Measurements from ENCODE around the gene ACP6.
A peak's percentile ranks its signal among the peaks of the same experiment; 100 is the strongest.
"Not testable (repeated sequence)": the region's sequence is repeated elsewhere in the genome, so short reads cannot be mapped to it uniquely, and the experiment has no call there.

ACP6 gene

DNA sequence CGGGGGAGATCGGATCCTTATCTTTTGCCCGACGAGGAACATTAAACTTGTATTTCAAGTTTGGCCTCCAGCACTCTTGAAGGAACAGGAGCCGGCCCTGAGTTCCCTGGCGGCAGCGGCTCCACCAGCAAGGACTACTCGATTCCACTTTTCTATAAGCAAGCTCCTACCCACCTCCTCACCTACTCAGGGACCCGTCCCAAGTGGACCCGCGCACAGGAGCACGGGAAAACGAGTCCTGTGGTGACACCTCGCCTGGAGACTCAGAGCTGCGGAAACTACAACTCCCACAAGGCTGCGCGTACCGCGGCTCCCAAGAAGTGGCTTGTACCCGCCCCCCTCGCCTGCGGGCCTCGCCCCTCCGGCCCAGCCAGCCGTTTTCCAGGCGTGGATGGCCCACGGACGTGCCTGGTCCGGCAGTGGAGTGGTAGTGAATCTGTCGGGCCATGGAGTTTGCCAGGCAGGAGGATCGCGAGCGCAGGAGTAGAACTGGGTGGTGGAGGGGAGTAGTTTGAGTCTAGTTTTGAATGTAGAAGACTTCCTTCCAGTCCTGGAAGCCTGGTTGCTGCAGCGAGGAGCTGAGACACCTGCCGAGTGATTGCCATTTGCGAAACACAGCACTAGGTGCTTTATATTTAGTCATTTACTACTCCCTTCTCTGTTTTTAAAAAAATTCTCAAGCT lies at the start of gene ACP6:
Gene ACP6, minus strand, starts transcription at position 206 of the 683 bp plus-strand sequence. CDS start 476 bp downstream, outside the sequence.
- peak; percentile 68 to 74 for DNase-seq (ENCODE audit: extremely low read depth in 1 of 2, low read depth in 1 of 2)

DNA sequence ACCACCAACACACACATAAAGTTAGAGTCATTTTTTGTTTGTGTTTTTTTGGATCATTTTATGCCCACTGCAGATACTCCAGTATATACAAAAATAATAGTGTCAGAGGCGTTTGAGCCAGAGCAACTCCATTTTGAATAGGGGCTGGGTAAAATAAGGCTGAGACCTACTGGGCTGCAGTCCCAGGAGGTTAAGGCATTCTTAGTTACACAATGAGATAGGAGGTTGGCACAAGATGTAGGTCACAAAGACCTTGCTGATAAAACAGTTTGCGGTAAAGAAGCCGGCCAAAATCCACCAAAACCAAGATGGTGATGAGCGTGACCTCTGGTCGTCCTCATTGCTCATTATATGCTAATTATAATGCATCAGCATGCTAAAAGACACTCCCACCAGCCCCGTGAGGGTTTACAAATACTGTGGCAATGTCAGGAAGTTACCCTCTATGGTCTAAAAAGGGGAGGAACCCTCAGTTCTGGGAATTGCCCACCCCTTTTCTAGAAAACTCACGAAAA lies 49.4 kb upstream of the ACP6 start:
- no peak for DNase-seq (ENCODE audit: extremely low read depth in 1 of 2, low read depth in 1 of 2)

DNA sequence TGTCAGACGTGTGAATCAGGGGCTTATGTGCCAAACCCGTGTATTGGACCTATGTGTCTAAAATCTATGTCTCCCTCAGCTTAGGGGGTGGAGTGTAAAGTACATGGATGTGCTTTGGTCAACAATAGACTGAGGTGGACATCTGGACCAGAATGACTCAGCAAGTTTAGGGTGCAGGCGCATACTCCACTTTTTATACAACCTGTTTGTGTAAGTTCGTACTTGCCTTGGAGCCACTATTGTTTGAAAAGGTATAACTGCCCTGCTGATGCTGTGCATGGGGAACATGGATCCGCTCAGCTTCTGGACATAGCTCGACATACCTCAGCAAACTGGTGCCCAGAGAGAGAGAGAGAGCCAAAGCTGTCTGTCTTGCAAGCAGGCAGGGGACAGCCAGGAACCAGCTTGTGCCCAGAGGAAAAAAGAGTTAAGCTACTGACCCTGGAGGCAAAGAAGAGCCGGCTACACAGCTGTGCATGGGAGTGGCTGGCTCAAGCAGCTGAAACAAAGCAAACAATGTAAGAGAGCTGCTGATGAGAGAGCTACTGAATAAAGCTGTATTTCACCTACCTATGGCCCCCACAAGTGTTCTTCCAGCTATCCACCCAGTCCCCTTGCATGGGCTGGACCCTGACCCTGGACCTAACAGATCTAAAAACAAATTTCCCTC lies 48.8 kb upstream of the ACP6 start:
- no peak for DNase-seq (ENCODE audit: extremely low read depth in 1 of 2, low read depth in 1 of 2)

DNA sequence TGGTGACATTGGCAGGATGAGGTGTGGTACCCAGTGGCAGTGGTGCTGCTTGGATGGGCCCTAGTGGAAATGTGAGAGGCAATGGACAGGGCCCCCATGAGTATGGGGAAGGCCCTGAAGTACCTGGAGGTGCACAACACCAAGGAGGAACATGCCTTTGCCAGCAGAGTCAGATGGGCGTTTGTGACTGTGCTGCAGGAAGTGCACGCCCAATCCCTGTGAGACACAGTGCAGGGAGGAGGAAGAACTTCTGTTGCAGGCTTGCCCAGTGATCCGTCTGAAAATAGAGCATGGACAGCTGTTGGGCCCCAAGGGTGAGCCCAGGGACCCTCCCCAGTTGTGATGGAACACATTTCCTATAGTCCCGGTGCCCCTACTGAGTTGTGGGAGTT lies 47.4 kb upstream of the ACP6 start:
- DNase-seq (ENCODE audit: extremely low read depth in 1 of 2, low read depth in 1 of 2), result no peak

DNA sequence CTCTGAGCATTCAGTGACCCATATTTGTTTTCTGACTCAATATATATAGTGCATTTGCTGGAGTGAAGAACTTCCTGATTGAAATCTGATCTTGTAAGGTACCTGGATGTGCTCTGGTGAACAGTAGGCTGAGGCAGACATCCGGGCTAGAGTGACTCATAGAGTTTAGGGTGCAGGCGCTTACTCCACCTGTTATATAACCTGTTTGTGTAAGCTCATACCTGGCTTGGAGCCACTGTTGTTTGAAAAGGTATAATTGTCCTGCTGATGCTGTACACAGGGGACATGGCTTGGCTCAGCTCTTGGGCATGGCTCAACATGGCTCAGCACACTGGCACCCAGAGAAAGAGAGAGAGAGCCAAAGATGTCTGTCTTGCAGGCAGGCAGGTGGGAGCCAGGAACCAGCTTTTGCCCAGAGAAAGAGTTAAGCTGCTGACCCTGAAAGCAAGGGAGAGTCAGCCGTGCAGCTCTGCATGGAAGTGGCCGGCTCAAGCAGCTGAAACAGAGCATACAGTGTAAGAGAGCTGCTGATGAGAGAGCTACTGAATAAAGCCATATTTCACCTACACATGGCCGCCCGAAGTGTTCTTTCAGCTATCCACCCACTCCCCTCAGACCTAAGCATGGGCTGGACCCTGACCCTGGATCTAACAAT lies 46.9 kb upstream of the ACP6 start:
- DNase-seq (ENCODE audit: extremely low read depth in 1 of 2, low read depth in 1 of 2), result no peak

DNA sequence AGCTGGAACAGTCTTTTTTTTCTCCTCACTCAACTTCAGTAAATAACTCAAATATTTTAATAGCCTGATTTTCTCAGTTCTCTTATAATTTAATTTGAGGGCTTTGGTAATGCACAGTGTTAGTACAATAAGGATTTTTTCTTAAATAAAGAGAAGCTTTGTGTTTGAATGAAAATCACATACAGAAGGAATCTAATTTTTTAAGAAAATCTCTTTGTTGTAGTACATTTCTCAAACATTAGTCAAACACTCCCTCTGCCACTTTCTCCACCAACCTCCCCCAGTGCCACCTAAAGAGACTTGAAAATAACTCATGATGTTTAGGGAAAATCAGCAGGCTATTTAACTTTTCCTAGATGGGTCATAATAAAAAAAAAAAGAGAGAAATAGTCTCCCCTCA lies 42.3 kb upstream of the ACP6 start:
- no peak for DNase-seq (ENCODE audit: extremely low read depth in 1 of 2, low read depth in 1 of 2)

DNA sequence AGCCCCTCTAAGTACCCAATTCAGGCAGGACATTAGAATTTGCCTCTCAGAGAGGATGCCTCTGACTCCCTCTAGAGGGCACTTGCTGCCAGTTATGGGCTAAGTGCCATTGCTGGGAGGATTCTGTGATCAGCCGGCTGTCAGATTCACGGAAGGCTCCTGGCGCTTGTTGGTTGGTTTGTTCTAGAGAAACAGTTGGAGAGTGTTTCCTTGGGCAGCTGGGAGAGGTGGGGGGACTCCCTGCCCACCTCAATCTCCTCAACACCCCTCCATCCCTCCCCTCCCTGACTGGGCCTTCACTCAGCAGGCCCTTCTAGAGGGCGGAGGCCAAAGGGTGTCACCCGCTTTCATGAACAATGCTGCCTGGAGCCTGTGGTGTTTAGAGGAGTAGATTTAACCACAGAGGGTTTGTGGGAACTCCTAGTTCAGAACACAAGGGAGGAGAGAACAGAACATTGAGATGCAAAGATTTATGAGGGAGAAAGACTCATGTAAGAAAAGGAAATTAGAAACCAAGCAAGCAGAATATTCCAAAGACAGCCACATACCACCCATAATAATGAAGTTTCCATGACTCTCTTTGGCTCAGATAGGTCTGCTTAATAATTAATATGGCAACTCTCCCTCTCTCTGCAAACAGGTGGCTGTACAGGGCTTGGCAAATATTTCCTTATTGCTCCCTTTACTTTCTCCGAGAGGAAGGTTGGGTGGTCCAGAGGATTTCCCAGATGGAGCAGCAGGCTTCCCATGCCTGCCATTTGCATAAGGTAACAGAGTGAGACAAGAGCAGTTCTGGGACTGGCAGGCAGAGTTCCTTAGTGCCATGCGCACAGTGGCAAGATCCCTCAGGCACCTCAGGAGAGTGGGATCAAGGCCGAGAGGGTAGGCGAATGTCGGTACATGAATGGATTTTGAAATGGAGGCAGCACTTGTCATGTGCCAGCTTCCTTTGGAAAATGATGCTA lies 30.0 kb upstream of the ACP6 start:
- peak; percentile 17 to 30 for DNase-seq (ENCODE audit: extremely low read depth in 1 of 2, low read depth in 1 of 2)

DNA sequence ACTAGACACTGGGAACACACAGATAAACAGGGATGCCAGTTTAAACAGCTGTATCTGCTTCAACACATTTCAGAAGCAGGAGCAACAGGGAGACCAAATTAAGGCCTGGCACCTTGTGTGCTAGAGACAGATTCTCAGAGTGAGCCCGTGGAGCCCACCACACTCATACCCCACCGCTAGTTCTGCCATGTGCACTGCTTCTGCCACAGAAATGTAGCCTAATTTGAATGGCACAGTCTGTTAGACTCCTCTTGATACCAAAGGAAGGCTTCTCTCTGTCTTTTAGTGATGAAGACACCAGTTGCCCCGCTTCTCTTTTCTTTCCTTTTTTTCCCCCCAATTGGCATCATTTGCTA lies 29.3 kb upstream of the ACP6 start:
- no peak for DNase-seq (ENCODE audit: extremely low read depth in 1 of 2, low read depth in 1 of 2)

DNA sequence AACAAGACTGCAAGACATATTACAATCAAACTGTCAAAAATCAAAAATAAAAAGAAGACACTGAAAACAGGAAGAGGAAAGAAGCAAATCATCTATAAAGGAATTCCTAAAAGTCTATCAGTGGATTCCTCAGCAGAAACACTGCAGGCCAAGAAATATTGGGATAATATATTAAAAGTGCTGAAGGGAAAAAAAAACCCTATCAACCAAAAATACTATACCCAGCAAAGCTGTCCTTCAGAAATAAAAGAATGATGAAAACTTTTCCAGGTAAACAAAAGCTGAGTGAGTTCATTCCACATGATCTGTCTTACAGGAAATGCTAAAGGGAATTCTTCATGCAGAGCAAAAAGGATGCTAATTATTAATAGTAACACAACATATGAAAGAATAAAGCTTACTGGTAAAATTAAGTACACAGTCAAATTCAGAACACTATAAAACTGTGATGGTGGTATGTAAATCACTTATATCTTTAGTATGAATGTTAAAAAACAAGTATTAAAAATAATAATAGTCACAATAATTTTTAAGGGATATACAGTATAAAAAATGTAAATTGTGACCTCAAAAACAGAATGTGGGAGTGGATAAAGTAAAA lies 12.9 kb upstream of the ACP6 start:
- DNase-seq (ENCODE audit: extremely low read depth in 1 of 2, low read depth in 1 of 2), result no peak

DNA sequence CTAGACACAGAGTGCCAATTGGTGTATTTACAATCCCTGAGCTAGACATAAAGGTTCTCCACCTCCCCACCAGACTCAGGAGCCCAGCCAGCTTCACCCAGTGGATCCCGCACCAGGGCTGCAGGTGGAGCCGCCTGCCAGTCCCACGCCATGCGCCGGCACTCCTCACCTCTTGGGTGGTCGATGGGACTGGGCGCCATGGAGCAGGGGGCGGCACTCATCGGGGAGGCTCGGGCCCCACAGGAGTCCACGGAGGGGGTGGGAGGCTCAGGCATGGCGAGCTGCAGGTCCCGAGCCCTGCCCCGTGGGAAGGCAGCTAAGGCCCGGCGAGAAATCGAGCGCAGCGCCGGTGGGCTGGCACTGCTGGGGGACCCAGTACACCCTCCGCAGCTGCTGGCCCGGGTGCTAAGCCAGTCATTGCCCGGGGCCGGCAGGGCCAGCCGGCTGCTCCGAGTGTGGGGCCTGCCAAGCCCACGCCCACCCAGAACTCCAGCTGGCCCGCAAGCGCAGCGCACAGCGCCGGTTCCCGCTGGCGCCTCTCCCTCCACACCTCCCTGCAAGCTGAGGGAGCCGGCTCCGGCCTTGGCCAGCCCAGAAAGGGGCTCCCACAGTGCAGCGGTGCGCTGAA lies 10.4 kb upstream of the ACP6 start:
- not testable (repeated sequence) for DNase-seq (ENCODE audit: extremely low read depth in 1 of 2, low read depth in 1 of 2)

DNA sequence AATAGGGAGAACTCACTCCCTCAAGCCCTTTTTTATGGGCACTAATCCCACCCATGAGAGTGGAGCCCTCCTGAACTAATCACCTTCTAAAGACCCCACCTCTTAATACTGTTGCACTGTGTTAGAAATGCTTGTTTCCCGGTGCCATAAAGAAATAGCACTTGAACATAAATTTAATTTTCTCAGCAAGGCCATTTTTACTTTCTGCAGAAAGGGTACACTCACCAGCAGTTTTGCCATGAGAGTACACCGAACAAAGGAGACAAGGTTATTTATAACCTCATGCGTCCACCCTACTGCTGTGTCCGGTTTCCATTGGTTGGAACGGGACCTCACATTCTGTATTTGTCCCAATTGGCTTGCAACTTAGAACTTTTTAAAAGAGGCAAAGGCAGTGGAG lies 7.4 kb upstream of the ACP6 start:
- not testable (repeated sequence) for DNase-seq (ENCODE audit: extremely low read depth in 1 of 2, low read depth in 1 of 2)

DNA sequence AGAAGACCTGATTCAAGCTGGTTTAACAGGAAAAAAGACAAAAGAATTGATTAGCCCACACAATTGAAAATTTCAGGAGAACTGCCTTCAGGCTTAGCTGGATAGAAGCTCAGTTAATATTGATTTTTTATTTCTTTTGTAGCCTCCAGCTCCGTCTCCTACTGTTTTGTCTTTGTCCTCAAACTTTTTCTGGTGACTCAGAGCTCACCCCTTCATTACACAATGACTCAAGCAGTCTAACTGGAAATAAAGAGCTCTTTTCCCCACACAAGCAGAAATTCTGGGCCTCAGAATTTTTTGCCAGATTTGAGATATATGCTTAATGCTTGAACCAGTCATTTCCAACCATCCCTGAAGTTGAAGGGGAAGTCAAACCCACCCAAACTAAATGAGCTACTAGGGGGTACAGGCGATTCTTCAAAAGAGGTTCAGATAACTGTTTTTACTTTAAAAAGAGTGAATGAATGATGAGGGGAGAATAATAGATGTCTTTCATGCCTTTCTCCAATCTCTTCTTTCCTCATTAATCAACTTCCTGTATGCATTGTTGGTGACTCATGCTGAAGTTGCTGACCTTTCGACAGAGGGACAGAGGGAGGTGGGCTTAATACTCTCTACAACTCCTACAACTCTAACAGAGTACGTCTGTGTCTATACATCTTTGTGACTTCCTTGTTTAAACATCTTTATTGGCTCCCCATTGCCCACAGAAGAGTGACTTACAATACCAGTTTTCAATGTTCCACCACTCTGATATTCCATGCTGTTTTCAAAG lies 6.2 kb upstream of the ACP6 start:
- DNase-seq (ENCODE audit: extremely low read depth in 1 of 2, low read depth in 1 of 2), result no peak

DNA sequence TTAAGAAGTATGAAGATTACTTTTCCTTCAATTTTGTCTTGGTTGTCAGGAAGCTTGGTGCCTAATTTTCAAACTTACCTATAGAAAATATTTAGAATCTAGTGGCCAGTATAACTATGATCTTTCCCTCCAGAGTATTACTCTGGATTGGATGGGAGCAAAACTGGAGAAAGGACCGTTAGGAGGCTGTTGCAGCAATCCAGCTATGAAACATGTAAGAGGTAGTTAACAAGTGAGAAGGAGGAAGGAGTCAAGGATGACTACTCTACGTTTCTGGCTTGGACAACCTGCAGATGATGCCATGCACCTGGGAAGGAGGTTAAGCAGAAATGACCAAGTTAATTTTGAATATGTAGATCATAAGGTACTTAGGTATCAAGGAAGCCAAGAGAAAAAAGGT lies 3.5 kb upstream of the ACP6 start:
- no peak for DNase-seq (ENCODE audit: extremely low read depth in 1 of 2, low read depth in 1 of 2)

DNA sequence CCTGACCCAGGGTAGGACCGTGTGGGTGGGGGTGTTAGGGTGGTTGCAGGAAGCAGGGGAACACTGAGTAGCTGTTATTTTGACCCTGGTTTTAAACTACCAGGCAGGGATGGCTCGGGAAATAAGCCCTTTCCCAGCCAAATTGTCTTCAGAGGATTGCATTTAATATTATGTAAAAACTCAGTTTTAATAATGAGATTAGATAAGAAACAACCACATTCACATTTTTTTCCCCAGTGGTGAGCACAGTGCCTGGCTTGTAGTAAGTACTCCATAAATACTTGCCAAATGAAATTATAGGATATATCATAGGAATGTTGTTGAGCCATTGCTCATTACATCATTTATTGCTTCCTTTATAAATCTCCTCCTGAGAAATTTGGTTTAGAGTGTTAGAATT lies 3.1 kb upstream of the ACP6 start:
- no peak for DNase-seq (ENCODE audit: extremely low read depth in 1 of 2, low read depth in 1 of 2)

DNA sequence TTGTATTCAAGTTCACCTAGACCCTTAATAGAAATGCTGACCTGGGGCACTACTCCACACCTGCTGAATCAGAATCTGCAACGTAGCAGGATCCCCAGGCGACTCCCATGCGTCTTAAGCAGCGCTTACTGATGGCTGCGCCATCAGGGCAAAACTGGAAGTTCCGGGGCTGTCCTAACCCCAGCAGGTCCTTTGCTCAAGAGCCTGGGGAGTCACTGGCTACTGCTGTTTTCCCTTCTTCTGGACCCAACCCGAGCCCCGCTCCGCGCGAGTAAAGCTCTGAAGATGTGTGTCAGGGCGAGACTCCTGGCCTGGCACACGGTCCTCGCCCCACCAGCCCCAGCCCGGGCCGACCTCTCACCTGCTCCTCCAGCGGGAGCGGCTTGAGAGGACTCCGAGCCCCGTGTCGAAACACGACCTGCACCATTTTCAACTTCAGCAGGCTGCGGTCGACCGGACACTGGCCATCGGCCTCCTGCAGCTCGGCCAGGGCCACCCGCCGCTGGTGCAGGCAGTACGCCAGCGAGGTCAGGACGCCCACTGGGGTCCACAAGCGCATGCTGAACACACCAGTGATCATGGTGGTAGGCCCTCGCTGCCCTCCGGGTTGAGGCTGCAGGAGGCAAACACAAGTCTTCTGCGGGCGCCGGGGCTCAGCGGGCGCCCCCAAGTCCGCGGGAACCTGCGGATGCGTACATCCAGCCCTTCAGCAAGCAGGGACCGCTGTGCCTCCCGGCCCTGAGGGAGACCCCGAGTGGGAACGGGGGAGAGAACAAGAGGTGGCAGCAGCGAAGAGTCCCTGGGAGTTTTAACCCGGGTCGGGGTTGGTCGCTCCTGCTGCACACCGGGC lies 630 bp downstream of the ACP6 start:
- DNase-seq (ENCODE audit: extremely low read depth in 1 of 2, low read depth in 1 of 2), result peak in 1 of 2 donors; percentile 14

DNA sequence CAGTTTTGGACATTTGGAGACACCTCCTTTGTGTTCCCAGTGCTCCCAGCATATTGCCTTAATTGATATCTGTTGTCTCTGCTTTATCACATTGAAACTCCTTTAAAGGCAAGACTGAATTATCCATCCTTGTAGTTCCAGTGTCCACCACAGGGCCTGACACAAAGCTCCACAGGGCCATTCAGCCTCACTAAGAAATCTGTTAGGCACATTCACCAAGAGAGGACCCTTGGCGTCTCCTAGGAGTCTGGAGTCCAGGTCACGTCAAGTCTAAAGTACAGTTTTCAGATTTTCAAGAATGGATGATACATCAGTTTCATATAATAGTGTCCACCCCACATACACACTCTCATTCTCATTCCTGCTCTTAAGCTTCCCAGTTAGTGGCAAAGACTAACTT lies 4.8 kb downstream of the ACP6 start:
- DNase-seq (ENCODE audit: extremely low read depth in 1 of 2, low read depth in 1 of 2), result no peak

DNA sequence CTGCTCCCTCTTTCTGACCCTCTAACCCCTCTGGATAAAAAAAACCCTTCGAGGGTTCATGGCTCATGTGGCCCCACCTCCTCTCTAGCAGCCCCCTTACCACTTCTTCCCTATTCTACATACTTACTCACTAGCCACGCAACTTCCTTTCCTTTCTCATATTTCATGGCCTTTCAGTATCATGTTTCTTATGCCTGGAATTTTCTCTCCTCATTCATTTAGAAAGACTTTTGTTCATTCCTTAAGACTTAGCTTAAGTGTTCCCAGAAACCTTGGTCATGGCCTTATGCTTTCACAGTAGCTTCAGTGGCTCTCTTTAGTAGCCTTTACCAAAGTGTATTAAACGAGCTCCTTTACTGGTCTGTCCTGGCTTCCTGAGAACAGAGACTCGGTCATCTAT lies 6.1 kb downstream of the ACP6 start:
- no peak for DNase-seq (ENCODE audit: extremely low read depth in 1 of 2, low read depth in 1 of 2)

DNA sequence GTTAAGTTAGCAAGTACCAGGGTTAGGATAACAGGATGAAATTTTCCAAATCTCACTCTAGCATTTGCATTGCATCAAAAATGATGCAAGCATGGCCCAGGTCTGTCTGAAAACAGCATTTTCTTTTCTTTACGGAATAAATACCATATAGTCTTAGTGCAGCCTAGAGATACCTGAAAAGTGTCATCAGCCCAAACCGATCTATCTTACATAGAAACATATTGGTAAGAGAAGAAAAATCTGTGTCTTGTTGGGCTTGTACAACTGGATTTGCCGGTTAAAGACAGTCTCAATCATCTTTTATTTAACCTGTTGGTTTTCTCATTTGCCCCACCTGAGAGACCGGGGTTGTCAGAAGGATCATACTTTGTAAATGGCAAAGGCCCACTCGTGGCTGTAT lies 15.8 kb downstream of the ACP6 start:
- DNase-seq (ENCODE audit: extremely low read depth in 1 of 2, low read depth in 1 of 2), result no peak
